HEK293T (cell line): ENCODE measurements around the gene ACVR1C.

ENCODE experiments used
- ELF4 ChIP-seq: fragments of 450-650 bp; IDR thresholded peaks from 2 replicates; pipeline ENCODE4 v1.6.1; 2017; ENCODE audit warnings: antibody characterized with exemption
- FOXA1 ChIP-seq: fragments of 450-650 bp; IDR thresholded peaks from 2 replicates; pipeline ENCODE4 v1.6.1; 2016; ENCODE audit warnings: mild to moderate bottlenecking
- FOXK2 ChIP-seq: fragments of 450-650 bp; IDR thresholded peaks from 2 replicates; pipeline ENCODE4 v1.6.1; 2016; ENCODE audit warnings: mild to moderate bottlenecking
- HDGF ChIP-seq: fragments of 450-650 bp; IDR thresholded peaks from 2 replicates; pipeline ENCODE4 v1.6.1; 2017; ENCODE audit warnings: antibody characterized with exemption, borderline replicate concordance
- LEF1 ChIP-seq: fragments of 450-650 bp; IDR thresholded peaks from 2 replicates; pipeline ENCODE4 v1.6.1; 2017; ENCODE audit warnings: mild to moderate bottlenecking, borderline replicate concordance
- NFRKB ChIP-seq: fragments of 450-650 bp; IDR thresholded peaks from 2 replicates; pipeline ENCODE4 v1.6.1; 2016; ENCODE audit warnings: mild to moderate bottlenecking, moderate library complexity
- SP1 ChIP-seq: fragments of 450-650 bp; IDR thresholded peaks from 2 replicates; pipeline ENCODE4 v1.6.1; 2017
- SUZ12 ChIP-seq: fragments of 450-650 bp; IDR thresholded peaks from 2 replicates; pipeline ENCODE4 v1.6.1; 2016; ENCODE audit warnings: mild to moderate bottlenecking
- TARDBP ChIP-seq: fragments of 450-650 bp; IDR thresholded peaks from 2 replicates; pipeline ENCODE4 v1.6.1; 2016
- ZNF384 ChIP-seq: fragments of 450-650 bp; IDR thresholded peaks from 2 replicates; pipeline ENCODE4 v1.6.1; 2016

DNA sequence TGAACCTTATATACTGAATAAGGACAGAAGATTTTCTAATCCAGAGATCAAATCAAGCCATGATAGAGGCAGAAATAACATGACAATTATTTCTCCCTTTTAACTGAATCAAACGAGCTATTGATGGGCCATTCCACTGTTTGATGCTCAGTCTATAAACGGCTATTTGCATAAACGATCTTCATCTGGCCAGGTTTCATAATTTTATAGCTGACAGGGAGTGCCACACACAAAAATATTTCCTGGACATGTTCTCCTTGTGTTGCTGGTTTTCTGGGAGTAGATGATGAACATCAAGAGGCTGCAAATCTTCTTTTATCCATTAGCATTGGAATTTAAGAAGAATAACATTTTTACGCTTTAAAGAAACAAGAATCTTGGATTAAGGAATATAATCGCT, 63.1 kb downstream of the ACVR1C start:
- no peak for TF ChIP-seq SP1
- no peak for TF ChIP-seq SUZ12
- no peak for TF ChIP-seq TARDBP
- no peak for TF ChIP-seq LEF1
- no peak for TF ChIP-seq FOXK2
- no peak for TF ChIP-seq ELF4
- TF ChIP-seq FOXA1, result no peak
- TF ChIP-seq ZNF384, result no peak
- no peak for TF ChIP-seq NFRKB
- TF ChIP-seq HDGF, result no peak
